ENCODE data around the gene DDA1.

DNA sequence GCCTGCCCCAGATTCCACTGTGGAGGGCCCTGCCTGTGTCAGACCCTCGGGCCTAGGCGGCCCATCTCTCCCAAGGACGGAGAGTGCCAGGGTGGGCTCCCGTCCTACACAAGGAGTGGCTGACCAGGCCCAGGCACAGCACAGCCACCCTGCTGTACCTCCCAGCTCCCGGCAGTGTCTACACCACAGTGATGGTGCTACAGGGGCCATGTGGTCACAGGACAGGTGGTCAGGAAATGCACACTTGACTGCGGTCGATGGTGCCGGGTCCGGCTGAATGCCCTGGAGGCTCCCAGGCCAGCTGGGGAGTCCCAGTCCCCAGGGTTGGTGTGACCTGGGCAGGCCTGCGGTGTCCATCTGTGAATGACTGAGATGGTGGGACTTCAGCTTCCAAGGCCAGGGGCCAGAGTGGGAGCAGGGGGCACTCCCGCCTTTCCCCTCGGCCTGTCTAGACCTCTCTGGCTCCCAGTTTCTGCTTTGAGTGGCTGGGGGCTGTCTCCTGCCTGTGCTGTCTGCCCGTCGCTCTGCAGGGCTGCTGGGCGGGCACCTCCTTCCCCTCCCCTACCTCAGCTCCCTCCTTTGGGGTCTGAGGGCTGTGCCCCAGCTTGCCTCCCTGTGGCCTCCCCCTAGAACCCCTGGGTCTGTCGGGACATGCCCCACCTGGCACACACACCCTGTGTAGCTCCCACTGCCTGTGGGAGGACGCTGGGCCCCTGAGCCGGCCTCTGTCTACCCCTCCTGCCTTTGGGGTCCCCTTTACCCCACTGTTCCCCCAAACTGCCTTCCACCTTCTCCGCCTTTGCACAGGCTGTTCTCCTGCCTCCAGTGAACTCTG, 12.5 kb downstream of the DDA1 start:
- TF ChIP-seq CTCF (IDR thresholded peaks at IDR 0.05 in 8 of 11, conservative IDR thresholded peaks at IDR 0.05 in 3 of 11) (no peak), POLR2AphosphoS5 (IDR thresholded peaks at IDR 0.05) (peak in 1 of 3 donors; percentile 55)
